ENCODE results near the gene PLN.

Gene PLN

GRCh38 chr6:118553132-118553531, 5.0 kb downstream of the PLN start:
- H3K27ac ChIP-seq, result no peak overlapping the region
- TF ChIP-seq CTCF (IDR thresholded peaks at IDR 0.05), result no peak
- no peak for TF ChIP-seq ZFX (IDR thresholded peaks at IDR 0.05; ENCODE audit: borderline replicate concordance)

- H3K27ac ChIP-seq, result no peak overlapping the region
These were observed 6.6 kb downstream of the PLN start for GRCh38 chr6:118554698-118555097.

GRCh38 chr6:118558464-118559217, 10.5 kb downstream of the PLN start:
- TF ChIP-seq ZFX (IDR thresholded peaks at IDR 0.05; ENCODE audit: borderline replicate concordance), result no peak
- TF ChIP-seq CTCF (IDR thresholded peaks at IDR 0.05), result no peak
- no peak overlapping the region for H3K27ac ChIP-seq

More at GRCh38 chr6:118554698-118555097, 6.6 kb downstream of the PLN start:
- no peak for TF ChIP-seq ZFX (IDR thresholded peaks at IDR 0.05; ENCODE audit: borderline replicate concordance)
- TF ChIP-seq CTCF (IDR thresholded peaks at IDR 0.05), result no peak

GRCh38 chr6:118559659-118560058, 11.6 kb downstream of the PLN start:
- TF ChIP-seq CTCF (IDR thresholded peaks at IDR 0.05) (no peak), ZFX (IDR thresholded peaks at IDR 0.05; ENCODE audit: borderline replicate concordance) (no peak)
- H3K27ac ChIP-seq, result no peak overlapping the region

GRCh38 chr6:118562248-118562647, 14.2 kb downstream of the PLN start:
- TF ChIP-seq CTCF (IDR thresholded peaks at IDR 0.05) (no peak), ZFX (IDR thresholded peaks at IDR 0.05; ENCODE audit: borderline replicate concordance) (no peak)
- H3K27ac ChIP-seq, result no peak overlapping the region

GRCh38 chr6:118562959-118563358, 14.9 kb downstream of the PLN start:
- TF ChIP-seq ZFX (IDR thresholded peaks at IDR 0.05; ENCODE audit: borderline replicate concordance) (no peak), CTCF (IDR thresholded peaks at IDR 0.05) (no peak)
- no peak overlapping the region for H3K27ac ChIP-seq

- H3K27ac ChIP-seq, result no peak overlapping the region
- TF ChIP-seq CTCF (IDR thresholded peaks at IDR 0.05), result peak; percentile 61
- TF ChIP-seq ZFX (IDR thresholded peaks at IDR 0.05; ENCODE audit: borderline replicate concordance), result no peak
These were observed 17.3 kb downstream of the PLN start for GRCh38 chr6:118565311-118565960.
